Stimulated activated CD4-positive, alpha-beta T cell treated with anti-CD3 and anti-CD28 coated beads, Interleukin-2, amount 100 ng/mL, for 24 hours (primary cell): ENCODE data around the gene TXN.
"Not testable (repeated sequence)": the region's sequence is repeated elsewhere in the genome, so short reads cannot be mapped to it uniquely, and the experiment has no call there.

Source experiments
- DNase-seq, 2 donors: peaks; one replicate each; pipeline ENCODE4 v3.0.0-alpha.2; 2020

The TXN gene

GRCh38 chr9:110207071-110207641, 49.2 kb downstream of the TXN start:
- DNase-seq, result no peak

GRCh38 chr9:110206389-110206788, 49.9 kb downstream of the TXN start:
- DNase-seq, result no peak

GRCh38 chr9:110205612-110206011, 50.7 kb downstream of the TXN start:
- DNase-seq, result not testable (repeated sequence)

GRCh38 chr9:110202232-110202631, 54.1 kb downstream of the TXN start:
- no peak for DNase-seq

- no peak for DNase-seq
These were observed 56.7 kb downstream of the TXN start for GRCh38 chr9:110199643-110200042.

GRCh38 chr9:110198357-110198756, 58.0 kb downstream of the TXN start:
- no peak for DNase-seq

- DNase-seq, result no peak
These were observed 58.7 kb downstream of the TXN start for GRCh38 chr9:110197330-110198187.

- not testable (repeated sequence) for DNase-seq
These were observed 60.2 kb downstream of the TXN start for GRCh38 chr9:110196084-110196499.
